Ammon's horn (tissue), 1 donor: Measurements from ENCODE around the gene NOP56.
"Not testable (repeated sequence)": the region's sequence is repeated elsewhere in the genome, so short reads cannot be mapped to it uniquely, and the experiment has no call there.

ENCODE experiments used
- DNase-seq: peaks from one replicate; pipeline ENCODE4 v3.0.0-alpha.2; 2016; ENCODE audit warnings: low spot score

Gene NOP56

DNA sequence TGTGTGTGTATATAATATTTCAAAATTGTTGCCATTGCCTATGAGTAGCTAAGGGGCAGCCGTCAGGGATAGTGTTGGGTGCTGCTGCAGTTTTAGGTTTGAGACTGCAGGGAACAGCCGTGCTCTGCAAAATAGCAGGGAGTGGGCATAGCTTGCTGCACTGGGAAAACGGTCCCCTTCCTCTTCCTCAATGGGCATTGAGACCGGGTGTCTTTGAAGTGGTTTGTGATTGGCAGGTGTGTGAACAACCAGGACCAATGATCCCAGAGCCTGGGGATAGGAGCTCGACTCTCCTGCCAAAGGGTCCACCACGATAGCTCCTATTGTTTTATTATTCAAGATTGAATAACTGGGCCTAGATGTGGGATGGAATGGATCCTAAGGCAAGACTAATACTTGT lies 35.1 kb downstream of the NOP56 start:
- DNase-seq, result no peak

DNA sequence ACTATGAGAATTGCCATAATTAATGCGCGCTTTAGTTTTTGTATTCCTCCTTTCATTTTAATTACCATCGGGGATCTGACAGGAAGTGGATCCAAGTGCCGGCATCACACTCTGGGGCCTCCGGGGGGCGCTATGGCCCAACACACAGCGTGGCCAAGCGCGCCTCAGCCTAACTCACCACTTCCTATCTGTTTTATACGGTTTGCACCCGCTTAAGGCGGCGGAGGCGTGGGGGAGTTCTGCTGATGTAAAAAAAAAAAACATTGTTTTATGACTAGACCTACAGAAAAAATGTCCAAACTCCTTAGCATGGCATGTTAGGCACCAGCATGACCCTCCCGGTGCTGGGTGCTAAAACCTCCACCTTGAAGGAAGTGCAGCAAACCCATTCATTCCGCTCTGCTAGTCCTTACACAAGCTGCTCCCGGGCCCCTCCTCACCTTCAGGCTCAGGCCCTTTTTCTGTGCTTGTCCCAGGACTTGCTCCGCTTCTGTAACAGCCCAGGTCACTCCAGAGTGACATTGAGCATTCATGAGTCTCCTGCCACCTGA lies 35.7 kb downstream of the NOP56 start:
- DNase-seq, result peak; percentile 65

- DNase-seq, result no peak
Measured at GRCh38 chr20:2690213-2690612, 37.8 kb downstream of the NOP56 start.

GRCh38 chr20:2690718-2691117 lies 38.3 kb downstream of the NOP56 start:
- no peak for DNase-seq

DNA sequence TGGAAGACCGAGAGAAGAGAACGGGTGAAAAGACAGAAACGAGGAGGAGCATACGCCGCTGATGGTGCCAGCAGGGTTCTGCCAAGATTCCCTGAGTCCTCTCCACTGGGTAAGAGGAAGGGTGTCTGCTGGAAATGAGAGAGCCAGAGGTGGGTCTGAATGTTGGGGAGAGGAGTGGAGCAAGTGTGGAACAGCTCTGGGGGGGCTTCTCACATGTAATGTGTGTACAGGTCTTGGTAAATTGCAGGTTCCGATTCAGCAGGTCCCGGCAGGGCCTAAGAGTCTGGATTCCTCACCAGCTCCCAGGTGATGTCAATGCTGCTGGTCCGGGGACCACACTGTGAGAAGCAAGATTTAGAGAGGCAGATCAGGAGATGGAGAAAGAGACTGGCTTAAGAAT lies 38.7 kb downstream of the NOP56 start:
- no peak for DNase-seq

DNA sequence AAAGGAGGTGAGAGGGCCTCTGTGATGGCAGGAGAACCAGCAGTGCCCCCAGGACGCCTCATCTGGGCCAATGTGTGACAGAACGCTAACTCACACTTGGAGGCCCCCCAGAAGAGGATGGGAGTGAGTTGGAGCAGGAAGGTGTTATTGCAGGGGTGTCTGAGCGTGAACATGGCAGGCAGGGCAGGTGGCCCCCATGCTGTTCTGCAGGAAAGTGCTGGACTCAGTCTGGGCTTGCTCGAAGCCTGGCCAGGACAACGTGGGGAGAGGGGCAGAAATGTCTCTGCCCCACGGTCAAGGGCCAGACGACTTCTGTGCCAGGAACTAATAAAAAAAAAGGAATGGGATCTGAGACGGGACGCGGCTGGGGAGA lies 39.2 kb downstream of the NOP56 start:
- DNase-seq, result no peak

DNA sequence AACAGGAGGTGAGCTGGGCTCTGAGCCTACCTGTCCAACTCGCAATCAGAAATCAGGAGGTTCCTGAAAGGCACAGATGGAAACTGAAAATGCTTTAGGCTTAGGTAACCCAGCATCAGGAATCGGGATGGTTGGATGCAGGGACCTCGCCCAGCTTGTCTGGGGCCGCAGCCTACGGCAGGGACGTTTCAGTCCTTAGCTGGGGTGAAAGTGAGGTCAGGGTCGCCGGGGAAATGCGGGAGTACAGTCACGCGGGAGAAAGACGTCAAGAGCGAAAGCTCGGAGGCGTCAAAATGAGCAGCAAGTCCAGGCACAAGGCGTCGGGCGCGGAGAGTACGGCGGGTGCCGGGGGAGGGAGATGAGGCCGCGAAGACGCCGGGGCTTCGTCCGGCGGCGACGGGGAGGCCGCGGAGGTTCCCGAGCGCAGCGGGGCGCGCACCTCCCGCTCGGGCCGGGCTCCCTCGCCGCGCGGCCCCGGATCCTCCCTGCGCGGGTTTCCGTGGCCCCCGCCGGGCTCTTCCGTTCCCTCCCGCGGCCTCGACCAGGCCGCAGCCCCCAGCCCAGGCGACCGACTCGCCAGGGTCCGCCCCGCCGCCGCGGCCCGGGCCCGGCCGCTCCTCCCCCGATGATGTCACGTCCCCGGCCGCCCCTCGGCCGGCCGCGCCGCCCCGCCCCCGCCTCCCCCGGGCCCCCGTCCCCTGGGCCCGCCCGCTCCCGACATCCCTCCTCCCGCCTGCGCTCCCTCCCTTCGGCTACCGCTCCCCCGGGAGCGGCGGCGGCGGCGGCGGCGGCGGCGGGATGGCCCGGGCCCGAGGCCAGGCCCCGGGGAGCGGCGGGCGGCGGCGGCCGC lies 39.8 kb downstream of the NOP56 start, which contains the start of gene EBF4:
EBF4 (plus strand) TSS at position 745 of the 850 bp plus-strand sequence. CDS start 866 bp downstream, outside the sequence.
- DNase-seq, result peak; percentile 47

- DNase-seq, result no peak
Measured at GRCh38 chr20:2692886-2693285, 40.5 kb downstream of the NOP56 start.

- peak; percentile 34 for DNase-seq
Measured at GRCh38 chr20:2693286-2694007, 41.0 kb downstream of the NOP56 start.

GRCh38 chr20:2694008-2694471 lies 41.6 kb downstream of the NOP56 start:
- no peak for DNase-seq

GRCh38 chr20:2694519-2694918 lies 42.1 kb downstream of the NOP56 start:
- no peak for DNase-seq

GRCh38 chr20:2695206-2695983 lies 43.0 kb downstream of the NOP56 start:
- DNase-seq, result no peak

DNA sequence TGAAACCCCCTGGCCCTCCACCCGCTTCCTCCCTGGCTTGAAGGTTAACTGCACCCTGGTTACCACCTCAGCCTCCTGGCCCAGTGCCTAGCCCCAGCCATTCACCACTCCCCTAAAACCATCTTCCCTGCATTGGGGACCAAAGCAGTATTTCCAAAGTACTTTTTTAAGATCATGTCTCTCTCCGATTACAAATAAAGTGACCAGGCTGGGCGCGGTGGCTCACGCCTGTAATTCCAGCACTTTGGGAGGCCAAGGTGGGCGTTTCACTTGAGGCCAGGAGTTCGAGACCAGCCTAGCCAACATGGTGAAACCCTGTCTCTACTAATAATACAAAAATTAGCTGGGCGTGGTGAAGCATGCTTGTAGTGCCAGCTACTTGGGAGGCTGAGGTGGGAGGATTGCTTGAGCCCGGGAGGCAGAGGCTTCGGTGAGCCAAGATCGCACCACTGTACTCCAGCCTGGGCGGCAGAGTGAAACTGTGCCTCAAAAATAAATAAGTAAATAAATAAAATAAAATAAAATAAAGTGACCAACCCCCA lies 43.6 kb downstream of the NOP56 start:
- DNase-seq, result not testable (repeated sequence)

- DNase-seq, result no peak
Measured at GRCh38 chr20:2696646-2697045, 44.2 kb downstream of the NOP56 start.

- DNase-seq, result no peak
Measured at GRCh38 chr20:2697768-2698167, 45.3 kb downstream of the NOP56 start.

DNA sequence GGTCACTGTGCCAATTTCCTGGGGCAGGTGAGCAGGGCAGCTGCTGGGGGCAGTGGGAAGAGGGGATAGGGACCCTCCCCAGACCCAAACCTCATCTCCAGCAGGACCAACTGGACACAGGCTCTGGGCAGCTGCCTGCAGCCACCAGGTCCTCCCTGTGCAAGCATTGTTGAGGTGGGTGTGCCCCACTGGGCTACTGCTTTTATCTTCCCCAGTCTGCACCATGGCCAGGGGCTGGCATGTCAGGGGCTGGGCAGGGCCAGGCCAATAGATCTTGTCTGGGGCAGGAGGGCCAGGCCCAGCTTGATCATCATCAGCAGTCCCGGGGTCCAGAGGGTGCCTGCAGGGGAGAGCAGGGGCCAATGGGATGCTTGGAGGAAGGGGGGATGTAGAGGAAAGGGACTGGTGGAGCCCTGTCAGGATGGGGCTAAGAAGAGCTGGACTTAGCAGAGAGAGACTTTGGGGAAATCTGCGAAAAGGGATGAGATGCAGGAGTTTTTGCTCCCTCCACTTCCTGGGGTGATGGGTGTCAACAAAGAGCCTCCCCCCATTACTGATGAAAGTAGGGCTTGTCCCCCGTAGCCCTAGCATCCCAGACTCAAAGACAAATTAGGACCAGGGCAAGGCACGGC lies 45.9 kb downstream of the NOP56 start:
- DNase-seq, result no peak

- no peak for DNase-seq
Measured at GRCh38 chr20:2698912-2699311, 46.5 kb downstream of the NOP56 start.

DNA sequence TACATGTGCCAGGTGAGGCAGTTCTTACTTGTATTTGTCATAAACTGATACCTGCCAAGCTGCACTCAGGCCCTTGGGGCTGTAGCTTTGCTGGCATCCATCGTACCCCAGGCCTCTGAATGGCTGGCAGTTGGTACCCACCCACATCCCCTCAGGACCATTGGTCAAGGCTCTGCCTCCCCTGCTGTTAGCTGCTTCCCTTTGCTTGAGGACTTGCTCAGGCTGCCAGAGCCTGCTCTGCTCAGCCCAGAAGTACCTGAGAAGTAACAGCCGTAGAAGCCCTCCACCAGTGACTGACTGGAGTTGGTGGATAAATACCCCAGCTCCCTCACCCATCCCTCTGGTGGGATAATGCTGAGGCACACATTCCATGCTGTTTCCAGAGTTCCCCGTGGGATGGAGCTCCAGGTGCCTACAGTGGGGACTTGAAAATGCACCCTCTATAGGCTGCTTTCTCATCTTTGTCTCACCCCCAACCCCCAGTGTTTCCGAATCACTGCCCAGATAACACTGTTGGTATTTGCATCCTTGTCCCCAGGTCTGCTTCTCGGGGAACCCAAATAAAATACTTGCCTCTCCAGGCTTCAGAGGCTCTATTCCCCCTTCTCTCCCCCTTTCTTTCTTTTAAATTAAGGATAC lies 47.5 kb downstream of the NOP56 start:
- DNase-seq, result no peak

DNA sequence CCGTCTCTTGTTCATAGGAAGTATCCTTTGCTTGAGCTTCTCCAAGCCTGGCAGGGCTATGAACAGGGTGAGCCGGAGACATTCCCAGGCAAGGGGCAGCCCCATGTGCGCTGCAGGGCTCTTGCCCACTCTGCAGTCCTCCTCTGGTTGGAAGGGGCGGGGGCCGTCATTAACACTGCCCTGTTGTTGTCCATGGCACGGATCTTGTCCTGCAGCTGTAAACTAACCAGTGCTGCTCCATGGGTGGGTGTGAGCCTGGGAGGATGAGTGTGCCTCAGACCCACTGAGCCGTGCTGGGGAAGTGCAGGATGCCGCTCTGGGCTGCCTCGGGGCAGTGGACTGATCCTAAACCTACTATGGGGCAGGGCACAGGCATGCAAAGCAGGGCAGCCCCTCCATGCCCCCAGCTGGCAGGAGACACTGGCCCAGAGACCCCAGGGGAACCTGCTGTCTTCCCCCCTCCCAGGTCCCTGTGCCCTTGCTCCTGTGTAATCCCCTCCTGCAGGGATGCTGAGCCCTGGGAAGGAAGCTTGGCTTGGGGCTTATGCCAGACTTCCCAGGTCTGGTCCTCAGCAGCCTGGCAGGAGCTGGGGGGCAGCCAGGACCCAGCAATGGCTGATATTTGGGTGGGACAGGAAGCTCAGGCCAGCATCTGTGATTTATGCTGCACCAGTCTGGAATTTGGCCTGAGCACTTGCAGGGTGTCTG lies 48.6 kb downstream of the NOP56 start:
- DNase-seq, result peak; percentile 77

GRCh38 chr20:2701671-2702081 lies 49.2 kb downstream of the NOP56 start:
- DNase-seq, result no peak
